Glutamatergic neuron (in vitro differentiated cells): Measurements from ENCODE around the gene ENTPD8. TPM values are rescaled to one million over a fixed set of nuclear protein-coding genes. Genes with fewer than 3 reads are reported as not detected.

ENCODE experiments used
- DNase-seq: peaks from one replicate; pipeline ENCODE4 v3.0.0; 2022
- H3K27ac Mint-ChIP-seq: one replicate; pipeline ENCODE4 v1.8.0; 2020; ENCODE audit warnings: mild to moderate bottlenecking, mixed read lengths, inconsistent platforms; ENCODE audit not compliant: unreplicated experiment
- H3K27me3 Mint-ChIP-seq: one replicate; pipeline ENCODE4 v1.8.0; 2020; ENCODE audit warnings: mild to moderate bottlenecking, moderate library complexity, mixed read lengths, inconsistent platforms; ENCODE audit not compliant: unreplicated experiment
- H3K36me3 Mint-ChIP-seq: one replicate; pipeline ENCODE4 v1.8.0; 2020; ENCODE audit warnings: mild to moderate bottlenecking, mixed read lengths, inconsistent platforms; ENCODE audit not compliant: unreplicated experiment
- H3K4me1 Mint-ChIP-seq: one replicate; pipeline ENCODE4 v1.8.0; 2020; ENCODE audit warnings: mild to moderate bottlenecking, low read depth, mixed read lengths, inconsistent platforms; ENCODE audit not compliant: unreplicated experiment
- H3K4me3 Mint-ChIP-seq: one replicate; pipeline ENCODE4 v1.8.0; 2020; ENCODE audit warnings: mild to moderate bottlenecking, mixed read lengths, inconsistent platforms; ENCODE audit not compliant: unreplicated experiment
- H3K9me3 Mint-ChIP-seq: one replicate; pipeline ENCODE4 v1.8.0; 2020; ENCODE audit warnings: mild to moderate bottlenecking, moderate library complexity, mixed read lengths, inconsistent platforms; ENCODE audit not compliant: unreplicated experiment
- CTCF ChIP-seq: fragments of 200-600 bp; sonication (generic); IDR thresholded peaks from one replicate; pipeline ENCODE4 v1.5.0; 2021; ENCODE audit not compliant: partially characterized antibody, unreplicated experiment
- total RNA-seq: library from RNA; stranded (reverse); fragmentation: NEBNext Ultra II Directional; extraction: Animal tissue kit (Norgen Biotek cat#: 25700); gene quantifications from one replicate; pipeline ENCODE4 v1.2.1, GENCODE V29; 2021; ENCODE audit not compliant: unreplicated experiment

The ENTPD8 gene
- total RNA-seq, 1 donor from 2014 or later, result 1.0 TPM

- Mint-ChIP-seq H3K36me3 (no peaks in the 10 kb centered on the region), H3K4me3 (no peak overlapping the region), H3K4me1 (peaks cover 5% of the 10 kb centered on the region), H3K27me3 (no peaks in the 10 kb centered on the region), H3K9me3 (no peaks in the 10 kb centered on the region), H3K27ac (no peak overlapping the region)
- TF ChIP-seq CTCF, result no peak
- no peak for DNase-seq
These were observed 24.5 kb downstream of the ENTPD8 start for GRCh38 chr9:137416563-137417151.

GRCh38 chr9:137416006-137416562 lies 25.1 kb downstream of the ENTPD8 start:
- Mint-ChIP-seq H3K9me3 (no peaks in the 10 kb centered on the region), H3K4me1 (peaks cover 5% of the 10 kb centered on the region), H3K27me3 (no peaks in the 10 kb centered on the region), H3K36me3 (no peaks in the 10 kb centered on the region), H3K4me3 (no peak overlapping the region), H3K27ac (no peak overlapping the region)
- DNase-seq, result no peak
- no peak for TF ChIP-seq CTCF

GRCh38 chr9:137415451-137415850 lies 25.7 kb downstream of the ENTPD8 start:
- peaks cover 5% of the 10 kb centered on the region for H3K4me1 Mint-ChIP-seq
- H3K27ac Mint-ChIP-seq, result no peak overlapping the region
- H3K36me3 Mint-ChIP-seq, result no peaks in the 10 kb centered on the region
- H3K27me3 Mint-ChIP-seq, result no peaks in the 10 kb centered on the region
- no peak overlapping the region for H3K4me3 Mint-ChIP-seq
- DNase-seq, result no peak
- H3K9me3 Mint-ChIP-seq, result no peaks in the 10 kb centered on the region
- TF ChIP-seq CTCF, result no peak

GRCh38 chr9:137412431-137412830 lies 28.7 kb downstream of the ENTPD8 start:
- TF ChIP-seq CTCF, result no peak
- Mint-ChIP-seq H3K9me3 (no peaks in the 10 kb centered on the region), H3K4me3 (no peak overlapping the region), H3K27ac (no peak overlapping the region), H3K4me1 (peaks cover 5% of the 10 kb centered on the region), H3K27me3 (no peaks in the 10 kb centered on the region), H3K36me3 (no peaks in the 10 kb centered on the region)
- DNase-seq, result no peak

GRCh38 chr9:137411645-137412380 lies 29.3 kb downstream of the ENTPD8 start:
- Mint-ChIP-seq H3K36me3 (no peaks in the 10 kb centered on the region), H3K9me3 (no peaks in the 10 kb centered on the region), H3K4me1 (peaks cover 5% of the 10 kb centered on the region), H3K27ac (no peak overlapping the region), H3K27me3 (no peaks in the 10 kb centered on the region), H3K4me3 (no peak overlapping the region)
- DNase-seq, result no peak
- no peak for TF ChIP-seq CTCF
